ENCODE results near the gene TNFRSF12A.

- TF ChIP-seq POLR2A (IDR thresholded peaks at IDR 0.05; ENCODE audit: low read length) (peak; percentile 19), CTCF (IDR thresholded peaks at IDR 0.05) (peak; percentile 31; the same call in 1 of the 3 replicates), USF2 (IDR thresholded peaks at IDR 0.05) (no peak), SMC3 (IDR thresholded peaks at IDR 0.05) (no peak), CEBPB (IDR thresholded peaks at IDR 0.05) (0 out of 4 replicates have a peak, but pooled peaks of 1 of the 2 experiments have one; percentile 26), ZFP36 (IDR thresholded peaks at IDR 0.05; ENCODE audit: borderline replicate concordance, partially characterized antibody) (no peak), HES2 (IDR thresholded peaks at IDR 0.05) (no peak), EP300 (IDR thresholded peaks at IDR 0.05) (no peak), MAFK (IDR thresholded peaks at IDR 0.05; ENCODE audit: partially characterized antibody) (peak; percentile 45), JUNB (IDR thresholded peaks at IDR 0.05) (no peak), JUN (IDR thresholded peaks at IDR 0.05) (no peak; a peak in 1 of 5 replicates), MAZ (IDR thresholded peaks at IDR 0.05; ENCODE audit: borderline replicate concordance, low read depth, low read length) (no peak), RARB (CRISPR knock-in tag; IDR thresholded peaks at IDR 0.05) (no peak)
Measured at GRCh38 chr16:3021449-3022207, 1.5 kb downstream of the TNFRSF12A start.
